DND-41 (cell line): Measurements from ENCODE around the gene PPEF1.
"Not testable (repeated sequence)": the region's sequence is repeated elsewhere in the genome, so short reads cannot be mapped to it uniquely, and the experiment has no call there.

Experiments used
- ATAC-seq: fragments of 200-7000 bp; cut with Tn5 transposase; 3 replicates; pipeline ENCODE4 v1.9.1; 2021; ENCODE audit warnings: low read depth; ENCODE audit not compliant: insufficient read depth
- DNase-seq: peaks from one replicate; pipeline ENCODE4 v3.0.0-alpha.2; 2020
- H2AFZ ChIP-seq: 2 replicates; pipeline ENCODE4 v1.6.0; 2012; ENCODE audit warnings: low read depth, low read length
- H3K27ac ChIP-seq: 2 replicates; pipeline ENCODE4 v1.5.1; 2012; ENCODE audit warnings: low read length, inconsistent platforms
- H3K27me3 ChIP-seq: fragments of 200-600 bp; sonication (generic); 2 replicates; pipeline ENCODE4 v1.6.0; 2012; ENCODE audit warnings: low read length, mild to moderate bottlenecking, inconsistent platforms; ENCODE audit not compliant: insufficient read depth, poor library complexity
- H3K36me3 ChIP-seq: 2 replicates; pipeline ENCODE4 v1.5.1; 2012; ENCODE audit warnings: low read length, inconsistent platforms; ENCODE audit not compliant: insufficient read depth
- H3K4me1 ChIP-seq: 2 replicates; pipeline ENCODE4 v1.5.1; 2012; ENCODE audit warnings: mild to moderate bottlenecking, low read length; ENCODE audit not compliant: insufficient read depth
- H3K4me2 ChIP-seq: 2 replicates; pipeline ENCODE4 v1.6.0; 2012; ENCODE audit warnings: mild to moderate bottlenecking, moderate library complexity, low read length, inconsistent platforms; ENCODE audit not compliant: insufficient read depth
- H3K4me3 ChIP-seq, 2 experiments: fragments of 200-600 bp in 1 of 2; shearing (Covaris generic) in 1 of 2; 2 replicates each; pipeline ENCODE4 v1.5.1; 2012 to 2016; ENCODE audit warnings: inconsistent platforms in 2 of 2, low read length in 2 of 2, mild to moderate bottlenecking in 2 of 2, low read depth in 1 of 2, moderate library complexity in 1 of 2
- H3K79me2 ChIP-seq: 2 replicates; pipeline ENCODE4 v1.6.0; 2012; ENCODE audit warnings: low read length, inconsistent platforms; ENCODE audit not compliant: insufficient read depth
- H3K9ac ChIP-seq: 2 replicates; pipeline ENCODE4 v1.6.0; 2012; ENCODE audit warnings: low read depth, mild to moderate bottlenecking, inconsistent platforms, low read length, moderate library complexity
- H3K9me3 ChIP-seq: 2 replicates; pipeline ENCODE4 v1.5.1; 2012; ENCODE audit warnings: low read length, moderate library complexity, mild to moderate bottlenecking, inconsistent platforms; ENCODE audit not compliant: insufficient read depth, severe bottlenecking
- H4K20me1 ChIP-seq: 2 replicates; pipeline ENCODE4 v1.6.0; 2012; ENCODE audit warnings: low read length; ENCODE audit not compliant: insufficient read depth
- EZH2 ChIP-seq: IDR thresholded peaks from 3 replicates; pipeline ENCODE4 v1.6.1; 2012; ENCODE audit warnings: borderline replicate concordance, low read depth, mild to moderate bottlenecking, moderate library complexity, low read length, inconsistent platforms; ENCODE audit not compliant: severe bottlenecking
- TF ChIP-seq, protein P1 (sequence below): IDR thresholded peaks from 2 replicates; pipeline ENCODE4 v1.5.1; 2012; ENCODE audit warnings: borderline replicate concordance, low read length, moderate library complexity, mild to moderate bottlenecking; ENCODE audit not compliant: poor library complexity, severe bottlenecking; ENCODE audit errors: extremely low read depth

The PPEF1 gene

DNA sequence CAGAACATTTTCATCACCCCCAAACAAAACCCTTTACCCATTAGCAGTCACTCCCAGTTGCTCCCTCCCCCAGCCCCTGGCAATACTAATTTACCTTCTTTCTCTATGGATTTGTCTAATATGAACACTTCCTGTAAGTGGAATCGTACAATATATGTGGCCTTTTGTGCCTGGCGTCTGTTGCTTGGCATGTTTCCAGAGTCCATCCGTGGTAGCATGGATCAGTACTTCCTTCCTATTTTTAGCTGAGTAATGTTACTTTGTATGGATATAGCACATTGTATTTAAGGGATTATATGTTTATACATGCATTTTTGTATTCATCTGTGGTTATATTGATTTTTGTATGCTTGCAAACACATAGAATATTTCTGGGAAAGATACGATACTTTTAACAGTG, 48.2 kb downstream of the PPEF1 start:
- ATAC-seq (no peak), DNase-seq (no peak)
- Histone ChIP-seq H3K9me3 (no peaks in the 10 kb centered on the region), H3K4me3 (no peak overlapping the region), H4K20me1 (no peaks in the 10 kb centered on the region), H2AFZ (no peak overlapping the region), H3K27ac (no peak overlapping the region), H3K9ac (no peak overlapping the region), H3K27me3 (no peaks in the 10 kb centered on the region), H3K79me2 (no peaks in the 10 kb centered on the region), H3K4me1 (no peaks in the 10 kb centered on the region), H3K4me2 (no peak overlapping the region), H3K36me3 (no peaks in the 10 kb centered on the region)
- TF ChIP-seq EZH2: no peak
- TF ChIP-seq, protein P1, sequence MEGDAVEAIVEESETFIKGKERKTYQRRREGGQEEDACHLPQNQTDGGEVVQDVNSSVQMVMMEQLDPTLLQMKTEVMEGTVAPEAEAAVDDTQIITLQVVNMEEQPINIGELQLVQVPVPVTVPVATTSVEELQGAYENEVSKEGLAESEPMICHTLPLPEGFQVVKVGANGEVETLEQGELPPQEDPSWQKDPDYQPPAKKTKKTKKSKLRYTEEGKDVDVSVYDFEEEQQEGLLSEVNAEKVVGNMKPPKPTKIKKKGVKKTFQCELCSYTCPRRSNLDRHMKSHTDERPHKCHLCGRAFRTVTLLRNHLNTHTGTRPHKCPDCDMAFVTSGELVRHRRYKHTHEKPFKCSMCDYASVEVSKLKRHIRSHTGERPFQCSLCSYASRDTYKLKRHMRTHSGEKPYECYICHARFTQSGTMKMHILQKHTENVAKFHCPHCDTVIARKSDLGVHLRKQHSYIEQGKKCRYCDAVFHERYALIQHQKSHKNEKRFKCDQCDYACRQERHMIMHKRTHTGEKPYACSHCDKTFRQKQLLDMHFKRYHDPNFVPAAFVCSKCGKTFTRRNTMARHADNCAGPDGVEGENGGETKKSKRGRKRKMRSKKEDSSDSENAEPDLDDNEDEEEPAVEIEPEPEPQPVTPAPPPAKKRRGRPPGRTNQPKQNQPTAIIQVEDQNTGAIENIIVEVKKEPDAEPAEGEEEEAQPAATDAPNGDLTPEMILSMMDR: no peak

DNA sequence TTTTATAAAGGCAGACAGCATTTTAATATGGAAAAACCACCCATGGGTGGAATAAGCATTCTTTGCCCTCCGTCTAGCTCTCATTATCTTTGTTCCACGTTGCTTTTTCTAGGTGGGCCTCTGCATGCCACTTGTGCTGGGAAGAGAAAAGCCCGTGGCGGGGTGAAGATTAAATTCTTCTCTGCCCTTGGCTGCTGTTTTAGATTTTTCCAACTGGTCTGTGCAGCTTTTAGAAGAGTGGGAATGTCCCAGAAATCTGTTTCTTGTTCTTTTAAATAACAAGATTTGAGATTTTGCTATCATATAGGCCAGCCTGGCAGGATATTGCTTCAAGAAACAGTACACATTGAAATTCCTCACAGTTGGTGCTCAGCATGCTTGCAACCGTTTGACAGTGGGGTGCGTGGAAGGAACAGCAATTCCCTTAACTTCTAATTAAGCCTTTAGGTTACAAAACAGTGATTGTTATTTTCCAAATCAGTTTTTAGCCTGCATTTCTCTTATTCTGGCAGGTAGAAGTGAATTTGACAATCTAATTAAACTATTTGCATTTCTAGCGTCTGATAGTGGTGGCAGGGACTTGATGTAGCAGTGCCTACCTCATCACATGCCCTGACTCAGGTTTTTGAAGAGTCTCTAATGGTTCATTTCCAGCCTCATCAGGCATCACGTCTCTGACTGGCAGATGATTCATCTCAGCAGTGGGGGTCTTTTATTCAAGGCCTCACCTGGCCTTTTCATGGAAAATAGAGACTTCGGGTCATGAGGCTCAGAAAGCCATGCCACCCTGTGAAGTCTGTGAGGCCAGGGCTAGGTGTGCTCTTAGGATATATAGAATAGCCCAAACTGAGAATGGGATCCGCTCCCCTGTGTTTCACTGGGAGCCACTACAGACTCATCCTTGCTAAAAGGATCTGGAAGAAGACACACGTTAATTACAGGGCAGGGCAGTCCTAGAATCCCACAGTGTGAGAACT, 50.8 kb downstream of the PPEF1 start:
- ATAC-seq (no peak), DNase-seq (no peak)
- H3K4me1 ChIP-seq: no peaks in the 10 kb centered on the region
- H3K79me2 ChIP-seq: no peaks in the 10 kb centered on the region
- H4K20me1 ChIP-seq: no peaks in the 10 kb centered on the region
- no peaks in the 10 kb centered on the region for H3K36me3 ChIP-seq
- no peak overlapping the region for H3K4me2 ChIP-seq
- H2AFZ ChIP-seq: no peak overlapping the region
- H3K4me3 ChIP-seq: no peak overlapping the region
- H3K9me3 ChIP-seq: no peaks in the 10 kb centered on the region
- no peak overlapping the region for H3K27ac ChIP-seq
- no peaks in the 10 kb centered on the region for H3K27me3 ChIP-seq
- TF ChIP-seq, protein P1: no peak
- TF ChIP-seq EZH2: no peak
- H3K9ac ChIP-seq: no peak overlapping the region

DNA sequence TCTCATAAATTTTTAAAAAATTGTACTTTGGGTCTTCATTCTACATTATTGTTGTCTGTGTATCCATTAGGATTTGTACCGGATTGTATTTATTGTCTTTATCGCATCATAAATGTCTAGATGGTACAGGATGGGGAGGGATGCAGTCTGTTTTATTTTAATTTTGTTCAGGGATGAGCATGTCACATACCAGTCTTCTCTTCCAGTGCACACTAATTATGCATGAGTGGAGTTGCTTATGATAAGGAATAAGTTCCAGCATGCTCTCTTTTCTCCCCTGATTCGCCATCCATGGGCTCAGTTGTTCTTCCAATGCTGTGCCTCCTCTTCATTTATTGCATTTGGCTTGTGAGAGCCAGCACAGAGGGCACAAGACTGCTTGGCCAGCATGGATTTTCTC, 54.3 kb downstream of the PPEF1 start:
- no peaks in the 10 kb centered on the region for H3K79me2 ChIP-seq
- no peaks in the 10 kb centered on the region for H3K4me1 ChIP-seq
- no peaks in the 10 kb centered on the region for H3K36me3 ChIP-seq
- no peak overlapping the region for H3K4me2 ChIP-seq
- TF ChIP-seq EZH2: no peak
- TF ChIP-seq, protein P1: no peak
- no peaks in the 10 kb centered on the region for H4K20me1 ChIP-seq
- no peaks in the 10 kb centered on the region for H3K9me3 ChIP-seq
- DNase-seq (no peak), ATAC-seq (no peak)
- H3K4me3 ChIP-seq: no peak overlapping the region
- H3K27me3 ChIP-seq: no peaks in the 10 kb centered on the region
- H3K9ac ChIP-seq: no peak overlapping the region
- H3K27ac ChIP-seq: no peak overlapping the region
- no peak overlapping the region for H2AFZ ChIP-seq

DNA sequence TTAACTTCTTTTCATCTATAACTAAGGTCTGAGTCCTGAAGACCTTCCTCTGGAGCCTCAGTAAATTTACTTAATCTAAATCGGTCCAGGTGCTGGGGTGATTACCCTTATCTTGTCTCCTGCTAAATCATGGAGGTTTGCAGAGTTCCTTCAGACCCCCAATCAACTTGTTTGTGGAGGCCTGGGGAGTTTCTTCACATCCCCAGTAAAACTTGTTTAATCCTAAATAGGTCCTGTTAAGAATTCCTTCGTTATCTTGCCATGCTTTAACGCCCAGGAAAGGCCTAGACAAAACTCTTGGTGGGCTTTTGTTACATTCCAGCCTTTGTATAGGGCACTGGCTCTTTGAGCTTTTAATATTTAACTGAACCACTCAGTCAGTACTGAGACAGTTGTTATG, 55.7 kb downstream of the PPEF1 start:
- H3K9ac ChIP-seq, H3K9me3 ChIP-seq, ATAC-seq, H3K79me2 ChIP-seq, H3K4me3 ChIP-seq, H3K27ac ChIP-seq, DNase-seq, H4K20me1 ChIP-seq, H3K4me1 ChIP-seq, H2AFZ ChIP-seq, H3K36me3 ChIP-seq, H3K4me2 ChIP-seq, H3K27me3 ChIP-seq: not testable (repeated sequence)
